C4-2B (cell line): Measurements from ENCODE around the gene COQ2.

Experiments
- H3K27ac ChIP-seq: fragments of 450-650 bp; 2 replicates; pipeline ENCODE4 v1.5.1; 2017
- CTCF ChIP-seq: fragments of 450-650 bp; conservative IDR thresholded peaks from 2 replicates; pipeline ENCODE4 v1.5.1; 2017; ENCODE audit warnings: mild to moderate bottlenecking
- ZFX ChIP-seq: fragments of 450-650 bp; IDR thresholded peaks from 2 replicates; pipeline ENCODE4 v1.6.1; 2017

The COQ2 gene

GRCh38 chr4:83263106-83263505, 21.5 kb downstream of the COQ2 start:
- no peak for TF ChIP-seq ZFX
- TF ChIP-seq CTCF, result no peak
- H3K27ac ChIP-seq, result no peak overlapping the region

GRCh38 chr4:83262682-83263081, 21.9 kb downstream of the COQ2 start:
- no peak overlapping the region for H3K27ac ChIP-seq
- no peak for TF ChIP-seq ZFX
- no peak for TF ChIP-seq CTCF

DNA sequence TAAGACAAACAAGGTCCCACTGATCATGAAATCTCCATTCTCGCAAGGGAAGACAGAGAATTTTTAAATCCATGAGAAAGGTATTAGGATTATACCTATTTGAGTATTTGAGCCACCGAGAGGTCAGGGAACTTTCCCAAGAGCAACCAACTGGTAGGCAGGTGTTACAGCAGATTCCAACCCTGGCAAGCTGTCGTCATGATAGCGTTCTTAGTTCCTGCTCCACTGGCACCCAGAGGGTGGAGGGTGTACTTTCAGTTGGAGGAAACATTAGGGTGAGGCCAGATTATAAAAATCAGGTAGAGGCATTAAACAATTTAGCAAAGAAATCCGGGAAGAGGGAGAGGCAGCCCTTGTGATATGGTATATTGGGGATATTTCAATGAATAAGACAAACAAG, 23.3 kb downstream of the COQ2 start:
- H3K27ac ChIP-seq, result no peak overlapping the region
- TF ChIP-seq ZFX, result no peak
- no peak for TF ChIP-seq CTCF

- TF ChIP-seq CTCF (no peak), ZFX (no peak)
Observed at GRCh38 chr4:83259586-83259985, 25.0 kb downstream of the COQ2 start.

GRCh38 chr4:83258461-83258860, 26.1 kb downstream of the COQ2 start:
- no peak for TF ChIP-seq CTCF
- TF ChIP-seq ZFX, result no peak
- no peak overlapping the region for H3K27ac ChIP-seq

More at GRCh38 chr4:83259586-83259985, 25.0 kb downstream of the COQ2 start:
- H3K27ac ChIP-seq, result no peak overlapping the region

DNA sequence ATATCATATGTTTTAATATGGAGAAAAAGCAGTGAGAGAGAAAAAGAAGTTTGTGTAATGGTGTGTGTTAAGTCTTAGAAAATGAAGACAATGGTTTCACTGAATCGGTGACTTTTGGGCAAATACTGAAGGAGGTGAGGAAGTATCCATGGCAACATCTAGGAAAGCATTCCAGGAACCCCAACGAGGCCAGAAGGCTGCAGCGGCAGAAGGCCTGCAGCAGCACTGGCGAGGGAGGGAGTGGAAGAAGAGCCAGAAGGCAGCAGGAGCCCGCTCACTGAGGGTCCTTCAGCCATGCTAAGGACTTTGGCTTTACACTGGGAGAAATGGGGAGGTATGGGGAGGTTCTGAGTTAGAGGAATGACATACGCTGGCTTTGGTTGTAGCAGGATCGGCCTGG, 26.8 kb downstream of the COQ2 start:
- no peak overlapping the region for H3K27ac ChIP-seq
- TF ChIP-seq ZFX (no peak), CTCF (no peak)

DNA sequence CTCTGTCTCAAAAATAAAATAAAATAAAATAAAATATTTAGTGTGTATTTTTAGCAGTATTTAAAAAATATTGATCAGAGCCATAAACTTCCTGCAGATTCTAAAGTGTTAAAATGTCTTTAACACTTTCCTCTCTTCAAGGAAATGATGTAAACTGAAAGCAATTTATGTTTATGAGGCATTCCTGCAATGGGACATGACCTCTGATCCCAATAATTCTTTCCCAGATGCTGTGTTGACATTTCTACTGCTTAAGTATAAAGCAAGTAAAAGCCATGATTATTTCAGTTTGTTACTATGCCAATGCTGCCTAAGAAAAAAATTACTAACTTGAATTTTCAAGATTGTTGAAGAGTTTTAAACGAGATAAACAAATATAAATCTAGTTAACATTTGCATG, 29.0 kb downstream of the COQ2 start:
- no peak overlapping the region for H3K27ac ChIP-seq
- TF ChIP-seq CTCF, result no peak
- TF ChIP-seq ZFX, result no peak
